NB4 (cell line): ENCODE data around the gene PPARA.

Experiments used
- CTCF ChIP-seq: IDR thresholded peaks from one replicate; pipeline ENCODE4 v1.5.1; 2012; ENCODE audit warnings: low read depth, low read length
- POLR2A ChIP-seq: IDR thresholded peaks from 2 replicates; pipeline ENCODE4 v1.6.1; 2011; ENCODE audit warnings: mild to moderate bottlenecking; ENCODE audit not compliant: insufficient read length; ENCODE audit errors: extremely low read depth

GRCh38 chr22:46209262-46209661 is 58.9 kb downstream of the PPARA start:
- TF ChIP-seq CTCF (no peak), POLR2A (no peak)
